Glutamatergic neuron (in vitro differentiated cells): ENCODE measurements around the gene NR2F1. TPM values are rescaled to one million over a fixed set of nuclear protein-coding genes. Genes with fewer than 3 reads are reported as not detected.

ENCODE experiments used
- DNase-seq: peaks from one replicate; pipeline ENCODE4 v3.0.0; 2022
- H3K27ac Mint-ChIP-seq: one replicate; pipeline ENCODE4 v1.8.0; 2020; ENCODE audit warnings: mild to moderate bottlenecking, mixed read lengths, inconsistent platforms; ENCODE audit not compliant: unreplicated experiment
- H3K27me3 Mint-ChIP-seq: one replicate; pipeline ENCODE4 v1.8.0; 2020; ENCODE audit warnings: mild to moderate bottlenecking, moderate library complexity, mixed read lengths, inconsistent platforms; ENCODE audit not compliant: unreplicated experiment
- H3K36me3 Mint-ChIP-seq: one replicate; pipeline ENCODE4 v1.8.0; 2020; ENCODE audit warnings: mild to moderate bottlenecking, mixed read lengths, inconsistent platforms; ENCODE audit not compliant: unreplicated experiment
- H3K4me1 Mint-ChIP-seq: one replicate; pipeline ENCODE4 v1.8.0; 2020; ENCODE audit warnings: mild to moderate bottlenecking, low read depth, mixed read lengths, inconsistent platforms; ENCODE audit not compliant: unreplicated experiment
- H3K4me3 Mint-ChIP-seq: one replicate; pipeline ENCODE4 v1.8.0; 2020; ENCODE audit warnings: mild to moderate bottlenecking, mixed read lengths, inconsistent platforms; ENCODE audit not compliant: unreplicated experiment
- H3K9me3 Mint-ChIP-seq: one replicate; pipeline ENCODE4 v1.8.0; 2020; ENCODE audit warnings: mild to moderate bottlenecking, moderate library complexity, mixed read lengths, inconsistent platforms; ENCODE audit not compliant: unreplicated experiment
- CTCF ChIP-seq: fragments of 200-600 bp; sonication (generic); IDR thresholded peaks from one replicate; pipeline ENCODE4 v1.5.0; 2021; ENCODE audit not compliant: partially characterized antibody, unreplicated experiment
- total RNA-seq: library from RNA; stranded (reverse); fragmentation: NEBNext Ultra II Directional; extraction: Animal tissue kit (Norgen Biotek cat#: 25700); gene quantifications from one replicate; pipeline ENCODE4 v1.2.1, GENCODE V29; 2021; ENCODE audit not compliant: unreplicated experiment

NR2F1 gene
- total RNA-seq, 1 donor from 2014 or later = 0.37 TPM

GRCh38 chr5:93572101-93572607, 10.9 kb upstream of the NR2F1 start:
- peak; percentile 28 for DNase-seq
- Mint-ChIP-seq H3K4me3 (peak overlapping the region; percentile 68), H3K4me1 (peaks cover 9% of the 10 kb centered on the region), H3K36me3 (no peaks in the 10 kb centered on the region), H3K27ac (no peak overlapping the region), H3K9me3 (peaks cover 19% of the 10 kb centered on the region), H3K27me3 (peaks cover 39% of the 10 kb centered on the region)
- no peak for TF ChIP-seq CTCF

- no peaks in the 10 kb centered on the region for H3K36me3 Mint-ChIP-seq
- peak overlapping the region; percentile 68 for H3K4me3 Mint-ChIP-seq
- H3K27ac Mint-ChIP-seq = no peak overlapping the region
- H3K27me3 Mint-ChIP-seq = peaks cover 45% of the 10 kb centered on the region
- TF ChIP-seq CTCF = no peak
- DNase-seq = peak; percentile 64
- peaks cover 22% of the 10 kb centered on the region for H3K9me3 Mint-ChIP-seq
- peaks cover 9% of the 10 kb centered on the region for H3K4me1 Mint-ChIP-seq
Measured at GRCh38 chr5:93572608-93573353, 10.2 kb upstream of the NR2F1 start.

- Mint-ChIP-seq H3K27ac (no peak overlapping the region), H3K4me1 (peaks cover 9% of the 10 kb centered on the region), H3K36me3 (no peaks in the 10 kb centered on the region), H3K4me3 (peak overlapping the region; percentile 68), H3K9me3 (peaks cover 23% of the 10 kb centered on the region), H3K27me3 (peaks cover 50% of the 10 kb centered on the region)
- no peak for DNase-seq
- TF ChIP-seq CTCF = no peak
Measured at GRCh38 chr5:93573354-93574351, 9.4 kb upstream of the NR2F1 start.

- Mint-ChIP-seq H3K27me3 (peaks cover 48% of the 10 kb centered on the region), H3K9me3 (peaks cover 23% of the 10 kb centered on the region), H3K4me3 (no peak overlapping the region), H3K36me3 (no peaks in the 10 kb centered on the region), H3K27ac (no peak overlapping the region), H3K4me1 (peaks cover 9% of the 10 kb centered on the region)
- TF ChIP-seq CTCF = no peak
- DNase-seq = no peak
Measured at GRCh38 chr5:93574491-93575305, 8.3 kb upstream of the NR2F1 start.
